ENCODE results near the gene GALE.
"Not testable (repeated sequence)": the region's sequence is repeated elsewhere in the genome, so short reads cannot be mapped to it uniquely, and the experiment has no call there.

GALE gene

DNA sequence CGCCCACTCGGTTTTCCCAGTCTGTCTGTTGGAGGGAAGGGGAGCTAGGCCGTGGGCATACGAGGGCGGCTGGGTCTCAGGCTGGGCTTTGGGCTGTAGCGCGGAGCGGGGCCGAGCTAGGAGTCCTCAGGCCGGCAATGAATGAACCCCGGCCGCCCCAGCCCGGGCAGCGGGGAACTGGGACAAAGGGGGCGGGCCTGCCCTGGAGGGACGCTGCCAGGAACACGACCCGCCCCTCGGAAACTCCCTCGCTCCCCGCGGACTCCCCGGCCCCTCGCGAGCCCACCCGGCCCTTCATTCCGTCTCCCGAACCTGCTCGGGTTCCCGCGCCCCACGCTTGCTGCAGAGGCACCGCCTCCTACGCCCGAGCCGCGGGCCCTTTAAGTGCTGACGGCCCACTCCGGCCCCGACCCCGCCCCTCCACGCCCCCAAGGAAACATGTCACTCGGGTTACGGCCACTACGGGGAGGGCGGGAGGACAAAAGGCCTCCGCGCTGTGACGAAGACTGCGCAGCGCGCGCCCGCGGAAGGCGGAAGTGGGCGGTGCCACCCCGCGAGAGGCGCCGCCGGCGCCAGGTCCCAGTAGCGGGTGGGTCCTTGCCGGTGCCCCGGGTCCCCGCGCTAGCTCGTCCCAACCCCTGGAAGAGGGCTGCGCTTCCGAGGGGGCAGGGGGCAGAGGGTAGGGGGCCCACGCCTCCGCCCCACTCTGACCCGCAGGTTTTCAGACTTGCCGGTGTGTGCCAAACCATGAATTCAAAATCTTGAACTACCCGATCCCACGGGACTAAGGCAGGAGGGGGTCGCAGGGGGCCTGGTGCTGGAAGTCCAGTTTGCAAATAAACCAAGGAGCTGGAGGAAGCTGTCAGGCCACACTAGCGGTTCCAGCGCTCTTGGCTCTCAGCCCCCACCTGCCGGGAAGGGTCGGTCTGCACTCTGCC lies at the start of gene GALE:
TSS of gene GALE (minus strand) at position 355 of the 938 bp plus-strand sequence. CDS start 1,747 bp downstream, outside the sequence.
- DNase-seq: peak; percentile 88

DNA sequence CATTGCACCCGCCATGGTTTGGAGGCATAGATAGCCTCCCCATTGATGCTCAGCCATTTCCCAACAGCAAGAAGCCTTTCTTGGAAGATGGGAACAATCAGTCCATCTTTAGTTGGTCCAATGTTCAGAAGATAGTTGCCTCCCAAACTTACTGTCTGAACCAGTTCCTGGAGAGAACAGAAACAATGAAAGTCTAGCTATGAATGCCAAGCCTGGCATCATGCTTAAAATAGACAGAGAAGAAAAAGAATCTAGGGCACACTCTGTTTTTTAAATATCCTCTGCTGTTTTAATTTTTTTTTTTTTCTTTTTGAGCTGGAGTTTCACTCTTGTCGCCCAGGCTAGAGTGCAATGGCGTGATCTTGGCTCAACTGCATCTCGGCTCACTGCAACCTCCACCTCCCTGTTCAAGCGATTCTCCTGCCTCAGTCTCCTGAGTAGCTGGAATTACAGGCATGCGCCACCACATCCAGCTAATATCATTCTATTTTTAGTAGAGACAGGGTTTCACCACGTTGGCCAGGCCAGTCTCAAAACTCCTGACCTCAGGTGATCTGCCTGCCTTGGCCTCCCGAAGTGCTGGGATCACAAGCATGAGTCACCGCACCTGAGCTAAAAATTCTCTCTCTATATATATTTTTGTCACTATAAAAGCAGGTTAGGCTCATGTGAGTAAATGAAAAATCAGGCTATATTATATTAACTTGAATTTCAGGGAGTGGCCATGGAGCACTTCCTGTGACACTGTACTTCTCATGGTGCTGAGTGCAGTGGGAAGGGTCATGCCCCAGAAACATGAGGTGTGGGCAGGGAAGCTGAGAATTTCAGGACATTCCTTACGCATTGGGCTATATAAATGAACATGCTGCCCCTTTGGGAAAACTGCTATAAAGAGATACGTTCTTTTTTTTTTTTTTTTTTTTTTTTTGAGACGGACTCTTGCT lies 48.4 kb upstream of the GALE start:
- no peak for DNase-seq

DNA sequence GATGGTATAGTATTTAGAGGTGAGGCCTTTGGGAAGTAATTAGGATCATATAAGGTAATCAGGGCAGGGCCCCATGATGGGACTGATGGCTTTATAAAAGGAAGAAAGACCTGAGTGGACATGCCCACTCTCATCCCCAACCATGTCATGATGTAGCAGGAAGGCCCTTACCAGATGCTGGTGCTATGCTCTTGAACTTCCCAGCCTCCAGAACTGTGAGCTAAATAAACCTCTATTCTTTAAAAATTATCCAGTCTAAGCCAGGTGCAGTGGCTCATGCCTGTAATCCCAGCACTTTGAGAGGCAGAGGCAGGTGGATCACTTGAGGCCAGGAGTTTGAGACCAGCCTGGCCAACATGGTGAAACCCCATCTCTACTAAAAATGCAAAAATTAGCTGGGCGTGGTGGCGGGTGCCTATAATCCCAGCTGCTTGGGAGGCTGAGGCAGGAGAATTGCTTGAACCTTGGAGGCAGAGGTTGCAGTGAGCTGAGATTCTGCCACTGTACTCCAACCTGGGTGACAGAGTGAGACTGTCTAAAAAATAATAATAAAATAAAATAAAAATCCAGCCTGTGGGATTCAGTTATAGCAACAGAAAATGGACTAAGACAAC lies 47.0 kb upstream of the GALE start:
- DNase-seq: not testable (repeated sequence)

DNA sequence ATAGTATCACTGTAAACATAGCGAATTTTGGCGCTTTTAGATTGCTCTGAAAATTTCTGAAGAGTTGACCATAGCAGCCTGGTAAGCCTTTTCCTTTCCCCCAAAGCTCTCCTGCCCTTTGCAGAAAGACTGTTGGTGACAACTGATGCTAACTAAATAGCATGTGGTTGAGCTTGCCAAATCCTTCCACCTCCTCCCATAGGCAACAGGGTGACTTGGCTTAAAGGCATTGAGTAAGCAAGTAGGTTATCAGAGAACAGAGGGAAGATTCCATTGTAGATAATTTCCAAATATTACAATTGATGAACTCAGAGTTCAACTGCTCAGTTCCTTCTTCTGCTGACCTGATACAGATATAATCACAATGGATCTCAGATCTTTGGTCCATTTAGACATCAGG lies 44.6 kb upstream of the GALE start:
- DNase-seq: no peak

DNA sequence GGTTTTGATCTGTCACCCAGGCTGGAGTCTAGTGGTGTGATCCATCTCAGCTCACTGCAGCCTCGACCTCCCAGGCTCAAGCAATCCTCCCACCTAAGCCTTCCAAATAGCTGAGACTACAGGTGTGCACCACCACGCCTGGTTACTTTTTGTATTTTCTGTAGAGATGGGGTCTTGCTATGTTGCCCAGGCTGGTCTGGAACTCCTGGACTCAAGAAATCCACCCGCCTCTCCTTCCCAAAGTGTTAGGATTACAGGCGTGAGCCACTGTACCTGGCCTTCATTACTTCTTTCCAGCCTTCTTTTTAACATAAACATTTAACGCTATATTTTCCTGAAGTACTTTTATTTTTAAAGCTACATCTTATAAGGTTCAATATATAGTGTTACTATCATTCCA lies 43.1 kb upstream of the GALE start:
- no peak for DNase-seq

DNA sequence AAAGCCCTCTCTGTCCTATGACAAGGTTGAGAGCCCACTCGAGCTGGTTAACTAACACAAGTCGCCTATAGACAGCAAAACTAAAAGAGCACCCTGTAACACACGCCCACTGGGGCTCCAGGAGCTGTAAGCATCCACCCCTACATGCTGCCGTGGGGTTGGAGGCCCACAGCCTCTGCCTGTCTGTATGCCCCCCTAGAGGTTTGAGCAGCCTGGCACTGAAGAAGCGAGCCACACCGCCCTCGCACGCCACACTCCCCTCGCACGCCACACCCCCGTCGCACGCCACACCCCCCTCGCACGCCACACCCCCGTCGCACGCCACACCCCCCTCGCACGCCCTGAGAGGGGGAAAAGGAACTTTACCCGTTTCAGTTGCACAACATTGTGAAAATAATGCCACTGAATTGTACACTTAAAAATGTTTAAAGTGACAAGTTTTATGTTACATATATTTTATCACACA lies 37.9 kb upstream of the GALE start:
- peak; percentile 23 for DNase-seq

DNA sequence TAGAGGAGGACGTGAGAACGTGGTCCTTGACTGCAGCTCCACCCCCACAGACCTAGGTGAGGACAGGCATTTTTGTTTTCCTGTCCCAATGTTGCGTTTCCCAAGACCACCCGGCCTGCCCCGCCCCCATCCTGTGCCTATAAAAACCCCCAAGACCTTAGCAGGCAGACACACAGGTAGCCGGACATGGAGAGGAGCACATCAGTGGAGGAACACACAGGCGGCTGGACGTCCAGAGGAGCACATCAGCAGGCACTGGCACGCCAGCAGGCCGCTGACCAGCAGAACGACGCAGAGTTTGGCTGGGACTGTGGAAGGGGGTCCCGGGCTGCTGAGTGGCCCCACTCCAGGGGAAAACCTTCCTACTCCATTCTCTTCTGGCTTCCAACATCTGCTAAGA lies 37.4 kb upstream of the GALE start:
- DNase-seq: no peak

DNA sequence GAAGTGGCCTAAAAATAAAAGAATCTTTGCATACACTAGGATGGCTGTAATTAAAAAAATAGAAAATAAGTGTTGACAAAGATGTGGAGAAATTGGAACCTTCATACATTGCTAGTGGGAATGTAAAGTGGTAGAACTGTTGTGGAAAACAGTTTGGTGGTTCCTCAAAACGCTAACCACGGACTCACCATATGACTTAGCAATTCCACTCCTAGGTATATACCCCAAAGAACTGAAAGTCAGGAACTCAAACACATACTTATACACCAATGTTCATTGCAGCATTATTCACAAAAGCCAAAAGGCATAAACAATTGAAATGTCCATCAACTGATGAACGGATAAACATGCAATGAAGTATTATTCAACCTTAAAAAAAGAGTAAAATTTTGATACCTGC lies 35.5 kb upstream of the GALE start:
- no peak for DNase-seq

DNA sequence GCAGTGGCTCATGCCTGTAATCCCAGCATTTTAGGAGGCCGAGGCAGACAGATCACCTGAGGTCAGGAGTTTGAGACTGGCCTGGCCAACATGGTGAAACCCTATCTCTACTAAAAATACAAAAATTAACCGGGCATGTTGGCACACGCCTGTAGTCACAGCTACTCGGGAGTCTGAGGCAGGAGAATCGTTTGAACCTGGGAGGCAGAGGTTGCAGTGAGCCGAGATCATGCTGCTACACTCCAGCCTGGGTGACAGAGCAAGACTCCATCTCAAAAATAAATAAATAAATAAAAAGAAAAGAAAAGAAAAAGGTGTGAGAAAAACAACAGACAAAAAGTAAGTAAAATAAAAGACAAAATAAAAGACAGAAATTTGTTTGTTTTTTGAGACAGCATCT lies 33.6 kb upstream of the GALE start:
- DNase-seq: not testable (repeated sequence)

DNA sequence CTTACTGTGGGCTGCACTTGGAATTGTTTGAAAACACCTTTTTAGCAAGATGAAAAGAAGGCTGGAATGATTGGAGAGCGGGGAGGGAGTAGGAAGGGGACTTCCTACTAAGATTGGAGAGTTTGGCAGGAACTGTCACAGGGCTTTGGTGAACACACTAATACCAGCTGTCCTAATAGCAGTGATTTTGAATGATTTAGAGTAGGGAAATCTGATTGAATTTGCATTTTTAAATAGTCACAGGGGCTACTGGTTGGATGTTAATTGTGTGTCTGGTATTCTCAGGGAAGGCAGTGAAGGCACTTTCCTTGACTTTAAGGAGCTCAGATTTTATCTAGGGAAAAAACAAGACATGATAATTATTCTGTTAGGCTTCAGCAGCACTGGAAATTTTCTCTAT lies 27.2 kb upstream of the GALE start:
- DNase-seq: no peak

DNA sequence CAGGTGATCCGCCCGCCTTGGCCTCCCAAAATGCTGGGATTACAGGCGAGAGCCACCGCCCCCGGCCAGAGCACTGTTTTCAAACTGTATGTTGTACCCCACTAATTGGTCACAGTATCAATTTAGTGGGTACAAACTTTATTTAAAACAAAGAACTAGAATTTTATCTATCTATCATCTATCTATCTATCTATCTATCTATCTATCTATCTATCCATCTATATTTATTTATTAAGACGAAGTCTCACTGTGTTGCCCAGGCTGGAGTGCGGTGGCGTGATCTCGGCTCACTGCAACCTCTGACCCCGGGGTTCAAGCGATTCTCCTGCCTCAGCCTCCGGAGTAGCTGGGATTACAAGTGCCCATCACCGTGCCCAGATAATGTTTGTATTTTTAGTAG lies 26.0 kb upstream of the GALE start:
- not testable (repeated sequence) for DNase-seq

DNA sequence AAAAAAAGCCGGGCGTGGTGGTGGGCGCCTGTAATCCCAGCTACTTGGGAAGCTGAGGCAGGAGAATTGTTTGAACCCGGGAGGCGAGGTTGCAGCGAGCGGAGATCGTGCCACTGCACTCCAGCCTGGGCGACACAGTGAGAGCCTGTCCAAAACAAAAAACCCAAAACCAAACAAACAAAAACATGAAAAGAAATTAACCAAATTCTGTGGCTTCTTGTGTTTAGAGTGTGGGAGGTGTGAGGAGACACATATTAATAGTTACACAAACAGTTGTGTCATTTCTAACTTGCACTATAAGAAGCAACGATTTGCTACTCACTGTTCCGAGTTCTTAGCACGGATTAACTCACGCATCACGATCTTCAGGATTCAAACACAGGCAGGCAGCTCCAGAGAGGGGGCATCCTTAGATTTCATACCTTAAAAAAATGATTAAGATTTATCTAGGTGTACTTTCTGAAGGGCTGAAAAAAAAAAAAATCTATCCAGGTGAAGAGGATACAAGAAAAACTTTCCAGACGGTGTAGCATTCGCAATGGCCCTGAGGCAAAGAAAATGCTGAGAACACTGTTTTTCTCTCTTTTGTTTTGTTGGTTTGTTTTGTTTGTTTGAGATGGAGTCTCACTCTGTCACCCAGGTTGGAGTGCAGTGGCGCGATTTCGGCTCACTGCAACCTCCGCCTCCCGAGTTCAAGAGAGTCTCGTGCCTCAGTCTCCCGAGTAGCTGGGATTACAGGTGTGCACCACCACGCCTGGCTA lies 25.4 kb upstream of the GALE start:
- DNase-seq: peak; percentile 30

DNA sequence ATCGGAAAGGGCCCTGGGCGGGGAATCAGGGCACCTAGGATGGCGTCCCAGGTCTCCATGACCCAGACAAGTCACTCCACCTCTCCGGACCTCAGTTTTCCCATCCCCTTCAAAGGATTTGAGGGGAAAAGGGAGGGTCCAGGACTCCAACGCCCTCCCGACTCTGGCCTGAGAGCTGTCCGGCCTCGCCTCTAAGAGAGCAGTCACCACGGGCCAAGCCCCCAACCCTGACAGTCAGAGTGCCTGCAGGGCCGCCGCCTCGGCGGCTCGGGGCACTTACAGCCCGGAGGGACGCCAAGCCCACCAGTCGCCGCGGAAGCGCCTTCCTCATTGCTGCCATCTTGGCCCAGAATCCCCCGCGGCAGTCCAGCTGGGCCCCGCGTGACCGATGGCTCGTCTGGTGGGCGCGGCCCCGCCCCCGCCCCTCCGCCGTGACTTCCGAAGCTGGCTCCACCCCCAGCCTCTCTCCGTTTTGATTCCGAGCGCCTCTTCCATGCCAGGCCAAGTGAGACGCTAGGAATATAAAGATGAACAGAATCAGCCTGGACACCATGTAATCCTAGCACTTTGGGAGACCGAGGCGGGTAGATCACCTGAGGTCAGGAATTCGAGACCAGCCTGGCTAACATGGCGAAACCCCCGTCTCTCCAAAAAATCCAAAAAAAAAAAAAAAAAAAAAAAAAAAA lies 24.7 kb upstream of the GALE start, which contains the start of gene HMGCL:
TSS of gene HMGCL (minus strand) at position 354 of the 686 bp plus-strand sequence. CDS start at position 340, 14 bp downstream.
- DNase-seq: peak; percentile 93

DNA sequence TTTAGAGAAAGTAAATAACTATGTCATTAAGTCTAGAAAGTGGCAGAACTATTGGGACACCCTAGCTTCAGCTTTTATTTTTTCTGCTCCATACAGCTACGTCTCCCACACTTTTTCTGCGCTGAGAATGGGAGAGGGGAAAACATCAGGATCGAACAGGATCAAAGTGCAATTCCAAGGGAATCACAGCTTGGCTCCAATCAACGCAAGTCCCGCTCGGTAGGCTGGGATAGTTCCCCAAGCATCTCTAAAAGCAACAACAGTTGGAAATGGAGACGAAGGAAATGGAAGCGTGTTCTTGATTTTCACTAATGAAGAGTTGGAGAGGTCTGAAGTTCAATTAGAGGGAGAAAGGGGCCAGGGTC lies 24.1 kb upstream of the GALE start:
- no peak for DNase-seq

DNA sequence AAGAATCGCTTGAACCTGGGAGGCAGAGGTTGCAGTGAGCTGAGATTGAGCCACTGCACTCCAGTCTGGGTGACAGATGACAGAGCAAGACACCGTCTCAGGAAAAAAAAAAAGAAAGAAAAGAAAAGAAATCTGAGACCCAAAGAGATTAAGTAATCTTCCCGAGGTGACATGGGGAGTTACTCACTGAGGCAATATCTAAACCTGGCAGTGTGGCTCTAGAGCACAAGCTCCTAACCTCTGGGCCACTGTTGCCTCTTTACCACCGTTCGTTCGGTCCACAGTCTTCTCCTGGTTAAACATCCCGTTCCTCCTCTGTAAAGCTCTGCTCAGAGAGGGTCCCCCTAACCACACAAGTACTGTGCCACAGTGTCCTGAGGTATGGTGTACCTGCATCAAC lies 23.2 kb upstream of the GALE start:
- DNase-seq: no peak

DNA sequence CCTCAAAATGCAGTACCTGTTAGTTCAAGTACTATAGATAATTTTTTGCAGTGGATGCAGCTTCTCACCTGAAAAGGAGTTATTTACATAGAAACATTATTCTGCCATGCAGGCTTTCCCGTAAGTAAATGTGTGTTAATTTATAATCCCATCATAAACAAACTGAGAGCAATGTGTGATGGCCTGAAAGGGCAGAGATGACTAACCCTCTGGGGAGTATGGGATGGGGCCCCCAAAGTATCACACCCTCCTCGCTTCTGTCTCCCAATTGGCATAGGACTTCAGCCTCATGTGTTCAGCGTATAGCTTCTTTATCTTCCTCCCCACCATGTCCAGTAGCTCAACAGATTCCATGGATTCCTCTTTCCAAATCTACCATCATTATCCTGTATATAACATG lies 17.1 kb upstream of the GALE start:
- DNase-seq: no peak

DNA sequence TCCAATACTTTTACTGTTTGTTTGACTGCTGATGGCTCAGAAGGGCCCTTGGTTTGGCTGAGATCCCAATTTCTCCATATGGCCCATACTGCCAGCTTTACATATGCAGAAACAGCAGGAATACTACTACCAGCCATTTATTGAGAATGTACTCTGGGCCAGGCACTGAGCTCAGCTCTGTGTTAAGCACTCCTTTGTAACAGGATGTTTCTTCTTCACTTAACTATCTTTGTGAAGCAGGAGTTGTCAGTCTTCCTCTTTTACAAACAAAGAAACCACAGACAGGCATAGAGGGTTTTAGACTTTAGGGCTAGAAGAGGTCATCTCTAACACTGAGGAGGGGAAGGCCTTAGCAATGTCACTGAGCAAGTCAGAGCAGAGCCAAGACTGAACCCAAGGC lies 16.4 kb upstream of the GALE start:
- DNase-seq: no peak

DNA sequence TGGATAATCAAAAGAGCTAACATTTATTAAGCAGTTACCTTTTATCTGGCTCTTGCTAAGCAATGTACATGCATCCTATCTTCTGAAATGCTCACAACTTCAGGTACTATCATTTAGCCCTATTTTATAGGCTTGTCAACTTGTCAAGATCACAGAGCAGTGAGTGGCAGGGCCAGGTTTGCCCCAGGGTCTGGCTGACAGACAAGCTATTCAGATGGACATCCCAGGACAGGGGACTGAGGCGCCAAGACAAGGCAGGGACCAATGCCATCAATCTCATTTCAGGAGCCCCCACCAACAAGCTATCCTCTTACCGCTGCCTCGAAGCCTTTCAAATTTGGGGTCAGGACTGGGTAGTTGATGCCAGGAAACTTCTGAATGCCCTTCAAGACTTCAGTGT lies 15.8 kb upstream of the GALE start:
- no peak for DNase-seq

DNA sequence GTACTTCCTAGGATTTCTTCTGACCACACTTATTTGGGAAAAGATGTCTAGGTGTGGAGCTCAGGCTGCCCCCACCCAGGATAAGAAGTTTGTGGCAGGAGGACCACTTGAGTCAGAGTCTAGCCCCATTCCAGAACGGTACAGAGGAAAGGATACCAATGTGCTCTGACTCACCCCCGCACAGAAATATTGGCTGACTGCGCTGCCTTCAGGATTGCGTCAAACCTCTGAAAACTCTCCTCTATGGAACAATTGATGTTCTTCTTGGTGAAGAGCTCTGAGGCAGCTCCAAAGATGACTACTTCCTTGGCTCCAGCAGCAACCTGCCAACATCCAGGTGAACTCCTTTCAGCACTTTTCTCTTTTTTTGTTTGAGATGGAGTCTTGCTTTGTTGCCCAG lies 13.5 kb upstream of the GALE start:
- DNase-seq: no peak

DNA sequence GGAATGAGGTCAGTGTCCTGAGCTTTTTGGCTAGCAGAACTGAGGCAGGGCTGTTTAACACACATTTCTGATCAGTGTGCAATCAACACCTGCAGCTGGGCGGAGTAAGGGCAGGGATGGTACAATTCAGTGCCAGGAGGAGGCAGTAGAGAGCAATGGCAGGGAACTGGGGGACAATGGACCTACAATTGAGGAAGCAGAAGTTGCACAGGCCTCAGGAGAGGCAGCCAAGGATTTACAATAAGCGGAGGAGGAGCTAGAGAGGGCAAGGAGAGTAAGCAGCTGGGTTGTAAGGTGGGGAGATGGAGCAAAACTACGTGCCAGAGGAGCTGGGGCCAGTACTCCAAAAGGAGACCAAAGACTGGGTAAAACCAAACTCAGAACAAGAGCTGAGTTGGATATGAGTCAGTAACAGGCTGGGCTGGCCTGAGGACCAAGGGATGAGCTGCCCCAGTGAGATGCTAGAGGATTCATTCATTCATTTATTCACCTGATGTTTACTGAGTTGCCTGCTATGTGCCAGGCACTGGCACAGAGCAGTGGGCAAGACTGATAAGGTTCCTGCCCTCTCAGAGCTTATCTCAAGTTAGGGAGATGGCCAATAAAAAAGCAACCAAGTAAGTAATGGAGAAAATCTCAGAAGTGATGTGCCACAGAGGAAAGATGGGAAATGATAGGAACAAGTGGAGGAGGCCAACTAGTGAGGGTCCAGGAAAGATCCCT lies 10.4 kb upstream of the GALE start:
- peak; percentile 6 for DNase-seq

DNA sequence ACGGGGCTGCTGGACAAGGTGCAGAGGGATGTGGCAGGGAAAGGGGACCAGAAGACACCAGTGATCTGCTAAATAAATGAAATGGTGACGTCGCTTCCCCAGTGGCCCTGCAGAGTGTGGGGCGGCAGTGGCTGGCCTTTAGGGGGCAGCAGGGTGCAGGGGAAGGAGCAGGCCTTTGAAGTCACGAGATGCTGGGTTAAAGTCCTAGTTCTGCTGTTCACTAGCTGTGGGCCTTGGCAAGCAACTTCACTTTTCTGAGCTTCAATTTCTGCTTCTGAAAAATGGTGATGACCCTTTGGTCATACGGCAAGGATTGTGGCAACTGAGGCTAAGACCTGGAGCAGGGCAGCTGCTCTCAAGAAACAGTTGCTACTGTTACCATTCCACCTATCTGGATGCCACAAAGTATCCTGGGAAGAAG lies 9.2 kb upstream of the GALE start:
- DNase-seq: peak; percentile 52

Data from NCI-H510A treated with DMSO at 0.1 percent for 48 hours (cell line).